ENCODE measurements around the gene FBN1. TPM values are rescaled to one million over a fixed set of nuclear protein-coding genes. Genes with fewer than 3 reads are reported as not detected.

FBN1 gene
- total RNA-seq, 4 donors from 2014 or later, result 17.6 to 106 (median 31.2) TPM

DNA sequence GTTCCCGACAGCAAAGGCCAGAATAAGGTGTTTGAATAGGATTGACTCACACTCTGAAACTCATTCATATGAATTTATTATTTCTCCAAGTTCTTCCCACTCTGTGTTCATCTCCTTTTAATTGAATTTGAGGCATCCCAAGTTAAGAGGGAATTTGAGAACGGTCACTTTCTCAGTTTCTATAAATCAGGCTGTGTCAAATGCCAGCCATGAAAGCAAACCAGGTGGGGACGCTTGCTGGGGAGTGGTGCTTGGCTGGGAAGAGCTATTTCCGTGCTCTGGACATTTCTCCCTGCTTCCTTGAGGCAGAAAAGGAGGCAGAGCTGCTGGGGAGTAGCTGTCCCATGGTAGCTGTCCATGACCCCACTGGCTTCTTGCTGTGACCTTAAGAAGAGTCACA, 116.6 kb downstream of the FBN1 start:
- in situ Hi-C loops (cut with MboI; ENCODE audit: low pct_ligation_motif_present in 1 of 4, low pct_unique_long_range_greater_than_20kb in 1 of 4, low sequenced_read_pairs in 3 of 4), result no loop called here
- H3K27ac ChIP-seq, result no peak overlapping the region
- no peak overlapping the region for H3K4me3 ChIP-seq
- DNase-seq, result no peak
- no peaks in the 10 kb centered on the region for H3K36me3 ChIP-seq
- H3K9me3 ChIP-seq, result no peaks in the 10 kb centered on the region
- TF ChIP-seq POLR2AphosphoS5 (IDR thresholded peaks at IDR 0.05) (no peak), EP300 (IDR thresholded peaks at IDR 0.05; ENCODE audit: low read depth) (no peak), POLR2A (IDR thresholded peaks at IDR 0.05) (no peak)
- TF ChIP-seq, protein P1, sequence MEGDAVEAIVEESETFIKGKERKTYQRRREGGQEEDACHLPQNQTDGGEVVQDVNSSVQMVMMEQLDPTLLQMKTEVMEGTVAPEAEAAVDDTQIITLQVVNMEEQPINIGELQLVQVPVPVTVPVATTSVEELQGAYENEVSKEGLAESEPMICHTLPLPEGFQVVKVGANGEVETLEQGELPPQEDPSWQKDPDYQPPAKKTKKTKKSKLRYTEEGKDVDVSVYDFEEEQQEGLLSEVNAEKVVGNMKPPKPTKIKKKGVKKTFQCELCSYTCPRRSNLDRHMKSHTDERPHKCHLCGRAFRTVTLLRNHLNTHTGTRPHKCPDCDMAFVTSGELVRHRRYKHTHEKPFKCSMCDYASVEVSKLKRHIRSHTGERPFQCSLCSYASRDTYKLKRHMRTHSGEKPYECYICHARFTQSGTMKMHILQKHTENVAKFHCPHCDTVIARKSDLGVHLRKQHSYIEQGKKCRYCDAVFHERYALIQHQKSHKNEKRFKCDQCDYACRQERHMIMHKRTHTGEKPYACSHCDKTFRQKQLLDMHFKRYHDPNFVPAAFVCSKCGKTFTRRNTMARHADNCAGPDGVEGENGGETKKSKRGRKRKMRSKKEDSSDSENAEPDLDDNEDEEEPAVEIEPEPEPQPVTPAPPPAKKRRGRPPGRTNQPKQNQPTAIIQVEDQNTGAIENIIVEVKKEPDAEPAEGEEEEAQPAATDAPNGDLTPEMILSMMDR (IDR thresholded peaks at IDR 0.05), result no peak
- H3K4me1 ChIP-seq, result no peaks in the 10 kb centered on the region
- no peaks in the 10 kb centered on the region for H3K27me3 ChIP-seq
- WGBS, 2 donors (ENCODE audit: low coverage in 1 of 2), result 68 to 71% methylated on average over 2 to 4 of the region's 4 CpGs
- intact Hi-C loops (cut with DNase I; ENCODE audit: low total_unique reads), result no loop called here

DNA sequence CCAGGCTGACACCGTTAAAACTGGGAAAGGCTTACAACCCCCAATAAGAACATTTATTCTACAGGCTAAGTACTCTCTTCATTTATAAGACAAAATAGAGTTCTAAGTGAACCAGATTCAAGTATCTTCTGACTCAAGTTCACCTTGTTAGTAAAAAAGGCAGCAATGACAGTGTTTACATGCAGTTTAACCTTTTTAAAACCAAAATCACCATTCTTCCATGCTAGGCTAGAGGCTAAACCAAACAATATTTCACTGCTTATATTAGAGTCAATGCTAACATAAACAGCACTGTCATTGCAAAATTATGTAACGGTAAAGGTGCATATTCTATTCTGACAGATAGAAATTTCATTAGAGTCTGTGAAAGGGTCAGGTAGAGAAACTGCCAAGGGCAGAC, 118.0 kb downstream of the FBN1 start:
- H3K27ac ChIP-seq, result no peak overlapping the region
- intact Hi-C loops (cut with DNase I; ENCODE audit: low total_unique reads) (no loop called here), in situ Hi-C loops (cut with MboI; ENCODE audit: low pct_ligation_motif_present in 1 of 4, low pct_unique_long_range_greater_than_20kb in 1 of 4, low sequenced_read_pairs in 3 of 4) (no loop called here)
- no peaks in the 10 kb centered on the region for H3K36me3 ChIP-seq
- no peaks in the 10 kb centered on the region for H3K4me1 ChIP-seq
- DNase-seq, result no peak
- TF ChIP-seq POLR2A (IDR thresholded peaks at IDR 0.05) (no peak), POLR2AphosphoS5 (IDR thresholded peaks at IDR 0.05) (no peak), EP300 (IDR thresholded peaks at IDR 0.05; ENCODE audit: low read depth) (no peak)
- TF ChIP-seq, protein P1 (IDR thresholded peaks at IDR 0.05), result no peak
- WGBS, 2 donors (ENCODE audit: low coverage in 1 of 2), result 52 to 100% methylated on average over 1 to 2 of the region's 2 CpGs
- H3K4me3 ChIP-seq, result no peak overlapping the region
- H3K27me3 ChIP-seq, result no peaks in the 10 kb centered on the region
- no peaks in the 10 kb centered on the region for H3K9me3 ChIP-seq

DNA sequence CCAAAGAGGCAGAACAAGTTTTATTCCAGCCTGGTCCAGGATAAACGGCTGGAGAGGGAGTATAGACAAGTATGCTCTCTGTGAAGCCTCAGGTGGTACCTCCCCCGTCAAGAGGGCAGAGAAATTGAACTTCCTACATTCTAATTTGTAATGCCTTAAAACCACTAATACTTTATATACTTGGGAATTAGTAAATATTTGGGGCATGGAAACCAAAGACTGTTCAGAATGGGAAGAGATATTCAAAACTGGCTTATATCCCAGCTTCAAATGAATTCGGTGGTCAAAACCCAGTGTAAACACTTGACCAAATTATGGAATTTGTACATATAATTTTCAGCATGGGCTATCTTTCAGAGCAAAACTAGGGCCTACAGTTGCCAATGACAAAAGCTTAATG, 122.6 kb downstream of the FBN1 start:
- 64 to 100% methylated on average over 2 to 3 of the region's 3 CpGs for WGBS, 2 donors (ENCODE audit: low coverage in 1 of 2)
- H3K36me3 ChIP-seq, result no peaks in the 10 kb centered on the region
- no peak overlapping the region for H3K4me3 ChIP-seq
- in situ Hi-C loops (cut with MboI; ENCODE audit: low pct_ligation_motif_present in 1 of 4, low pct_unique_long_range_greater_than_20kb in 1 of 4, low sequenced_read_pairs in 3 of 4), result no loop called here
- DNase-seq, result no peak
- H3K27me3 ChIP-seq, result no peaks in the 10 kb centered on the region
- no peaks in the 10 kb centered on the region for H3K9me3 ChIP-seq
- H3K4me1 ChIP-seq, result no peaks in the 10 kb centered on the region
- intact Hi-C loops (cut with DNase I; ENCODE audit: low total_unique reads), result no loop called here
- no peak for TF ChIP-seq POLR2AphosphoS5 (IDR thresholded peaks at IDR 0.05)
- no peak for TF ChIP-seq POLR2A (IDR thresholded peaks at IDR 0.05)
- TF ChIP-seq, protein P1 (IDR thresholded peaks at IDR 0.05), result no peak
- TF ChIP-seq EP300 (IDR thresholded peaks at IDR 0.05; ENCODE audit: low read depth), result no peak
- H3K27ac ChIP-seq, result no peak overlapping the region

DNA sequence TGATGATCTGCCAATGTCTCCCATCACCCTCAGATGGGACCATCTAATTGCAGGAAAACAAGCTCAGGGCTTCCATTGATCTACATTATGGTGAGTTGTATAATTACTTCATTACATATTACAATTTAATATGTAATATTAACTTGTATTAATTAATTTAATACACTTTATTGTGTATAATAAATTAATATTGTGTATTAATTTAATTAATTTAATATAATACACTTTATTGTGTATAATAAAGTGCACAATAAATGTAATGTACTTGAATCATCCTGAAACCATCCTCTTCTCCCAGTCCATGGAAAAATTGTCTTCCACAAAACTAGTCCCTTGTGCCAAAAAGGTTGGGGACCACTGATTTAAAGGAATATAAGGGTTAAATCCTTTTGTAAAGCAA, 123.4 kb downstream of the FBN1 start:
- no peak for DNase-seq

More for the DNA sequence above, 123.4 kb downstream of the FBN1 start:
- H3K4me1 ChIP-seq, result no peaks in the 10 kb centered on the region
- no peak overlapping the region for H3K27ac ChIP-seq
- intact Hi-C loops (cut with DNase I; ENCODE audit: low total_unique reads), result no loop called here
- no peaks in the 10 kb centered on the region for H3K36me3 ChIP-seq
- H3K27me3 ChIP-seq, result no peaks in the 10 kb centered on the region
- in situ Hi-C loops (cut with MboI; ENCODE audit: low pct_ligation_motif_present in 1 of 4, low pct_unique_long_range_greater_than_20kb in 1 of 4, low sequenced_read_pairs in 3 of 4), result no loop called here
- TF ChIP-seq POLR2A (IDR thresholded peaks at IDR 0.05), result no peak
- no peak for TF ChIP-seq POLR2AphosphoS5 (IDR thresholded peaks at IDR 0.05)
- TF ChIP-seq, protein P1 (IDR thresholded peaks at IDR 0.05), result no peak
- TF ChIP-seq EP300 (IDR thresholded peaks at IDR 0.05; ENCODE audit: low read depth), result no peak
- H3K9me3 ChIP-seq, result no peaks in the 10 kb centered on the region
- H3K4me3 ChIP-seq, result no peak overlapping the region
